Inflammatory macrophage treated with lipopolysaccharide for 4 hours (primary cell): ENCODE results near the gene PRAF2.

Experiments
- DNase-seq: peaks from one replicate; pipeline ENCODE4 v3.0.0-alpha.2; 2020

Gene PRAF2

DNA sequence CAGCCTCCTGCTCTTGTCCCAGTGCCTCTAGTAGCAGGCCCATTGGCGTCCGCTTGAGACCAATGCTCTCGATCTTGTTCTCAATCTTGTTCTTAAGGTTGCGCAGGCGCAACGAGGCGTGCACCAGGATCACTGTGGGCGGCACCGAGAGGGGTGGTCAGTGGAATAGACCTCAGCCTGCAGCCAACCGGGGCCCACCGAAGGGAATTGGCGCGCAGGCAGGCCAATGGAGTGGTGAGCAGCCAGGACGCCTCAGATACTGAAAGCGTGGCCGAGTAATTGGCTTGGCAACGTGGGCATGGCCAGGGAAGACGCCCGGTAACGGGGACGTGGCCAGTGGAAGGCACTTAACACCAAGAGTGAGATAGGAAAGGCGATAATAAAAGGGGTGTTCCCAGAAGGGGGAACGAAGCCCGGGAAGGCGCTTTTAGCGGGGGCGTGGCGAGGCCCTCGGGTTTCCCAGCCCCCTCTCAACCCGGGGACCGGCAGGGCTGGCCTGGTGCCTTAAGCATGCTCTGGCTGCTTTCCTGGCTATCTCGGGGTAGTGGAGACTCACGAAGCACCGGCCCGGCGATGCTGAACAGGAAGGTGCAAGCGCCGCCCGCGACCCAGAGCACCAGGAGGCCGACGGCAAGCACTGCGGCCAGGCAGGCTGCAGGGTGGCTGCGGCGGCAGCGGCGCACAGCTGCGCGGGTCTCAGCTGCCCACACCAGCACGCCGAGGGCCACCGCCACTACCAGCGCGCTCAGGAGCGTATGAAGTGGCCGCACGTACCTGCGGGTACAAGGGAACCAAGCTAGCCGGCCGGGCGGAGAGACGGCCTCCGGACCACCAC lies 1.7 kb downstream of the PRAF2 start:
- DNase-seq: no peak

DNA sequence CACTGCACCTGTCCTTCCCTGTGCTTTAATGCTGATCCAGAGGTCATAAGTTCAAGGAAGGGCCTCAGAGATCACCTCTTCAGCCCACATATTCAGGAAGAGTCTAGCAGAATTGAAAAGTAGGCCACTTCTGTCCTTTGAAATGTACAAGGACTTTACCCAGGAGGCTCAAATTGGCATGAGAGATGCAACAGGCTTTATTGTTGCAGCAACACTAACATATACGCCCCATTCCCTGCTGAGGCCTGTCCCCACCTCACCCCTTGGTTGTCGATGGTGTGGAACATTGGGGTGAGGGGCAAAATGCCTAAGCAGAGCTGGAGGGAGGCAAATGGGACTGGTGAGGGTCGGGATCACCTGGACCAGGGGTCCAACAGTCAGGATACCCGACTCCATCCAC lies 2.8 kb downstream of the PRAF2 start:
- DNase-seq: no peak

DNA sequence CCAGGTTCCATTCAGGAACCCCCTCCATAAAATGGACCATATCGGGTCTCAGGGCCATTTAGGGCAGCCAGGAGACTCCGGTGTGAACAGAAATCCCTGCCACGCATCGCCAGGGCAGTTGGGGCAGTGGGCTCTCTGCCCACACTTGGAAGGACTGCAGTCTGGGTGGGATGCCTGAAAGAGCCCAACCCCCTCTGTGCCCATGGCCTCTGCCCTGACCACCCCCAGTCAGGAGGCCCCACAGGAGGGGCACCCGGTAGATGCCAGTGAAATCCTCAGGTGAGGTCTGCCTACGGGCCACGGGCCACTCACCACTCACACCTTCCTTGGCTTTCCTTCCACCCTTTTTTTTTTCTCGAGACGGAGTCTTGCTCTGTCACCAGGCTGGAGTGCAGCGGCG lies 4.8 kb downstream of the PRAF2 start:
- no peak for DNase-seq

DNA sequence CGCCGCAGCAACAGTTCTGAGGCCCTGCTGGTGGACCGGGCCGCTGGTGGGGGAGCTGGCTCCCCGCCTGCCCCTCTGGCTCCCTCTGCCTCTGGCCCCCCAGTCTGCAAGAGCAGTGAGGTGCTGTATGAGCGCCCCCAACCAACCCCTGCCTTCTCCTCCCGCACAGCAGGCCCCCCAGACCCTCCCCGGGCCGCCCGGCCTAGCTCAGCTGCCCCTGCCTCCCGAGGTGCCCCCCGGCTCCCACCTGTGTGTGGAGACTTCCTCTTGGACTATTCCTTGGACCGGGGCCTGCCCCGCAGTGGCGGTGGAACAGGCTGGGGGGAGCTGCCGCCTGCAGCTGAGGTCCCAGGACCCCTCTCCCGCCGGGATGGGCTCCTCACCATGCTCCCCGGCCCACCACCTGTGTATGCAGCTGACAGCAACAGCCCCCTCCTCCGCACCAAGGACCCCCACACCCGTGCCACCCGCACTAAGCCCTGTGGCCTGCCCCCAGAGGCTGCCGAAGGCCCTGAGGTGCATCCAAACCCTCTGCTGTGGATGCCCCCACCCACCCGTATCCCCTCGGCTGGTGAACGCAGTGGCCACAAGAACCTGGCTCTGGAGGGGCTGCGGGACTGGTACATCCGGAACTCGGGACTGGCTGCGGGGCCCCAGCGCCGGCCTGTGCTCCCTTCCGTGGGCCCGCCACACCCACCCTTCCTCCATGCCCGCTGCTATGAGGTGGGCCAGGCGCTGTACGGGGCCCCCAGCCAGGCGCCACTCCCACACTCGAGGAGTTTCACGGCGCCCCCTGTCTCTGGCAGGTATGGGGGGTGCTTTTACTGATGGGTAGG lies 6.3 kb downstream of the PRAF2 start:
- no peak for DNase-seq

DNA sequence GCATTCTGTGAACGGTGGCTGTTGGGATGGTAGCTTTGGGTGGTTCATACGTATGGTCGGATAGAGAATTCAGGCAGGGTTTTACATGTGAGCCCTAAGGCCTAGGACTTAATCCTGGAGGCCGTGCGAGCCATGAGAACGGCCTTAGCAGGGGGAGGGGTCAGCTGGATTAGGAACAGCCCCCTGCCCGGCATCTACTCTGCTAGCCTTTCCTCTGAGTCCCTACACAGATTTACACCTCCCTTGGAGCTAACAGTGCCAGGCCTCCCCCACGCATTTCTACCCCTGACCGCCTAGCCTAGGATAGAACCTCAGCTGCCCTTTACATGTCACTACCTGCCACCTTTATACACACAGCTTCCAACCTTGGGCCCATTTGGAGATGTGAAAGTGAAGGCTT lies 7.1 kb downstream of the PRAF2 start:
- no peak for DNase-seq

DNA sequence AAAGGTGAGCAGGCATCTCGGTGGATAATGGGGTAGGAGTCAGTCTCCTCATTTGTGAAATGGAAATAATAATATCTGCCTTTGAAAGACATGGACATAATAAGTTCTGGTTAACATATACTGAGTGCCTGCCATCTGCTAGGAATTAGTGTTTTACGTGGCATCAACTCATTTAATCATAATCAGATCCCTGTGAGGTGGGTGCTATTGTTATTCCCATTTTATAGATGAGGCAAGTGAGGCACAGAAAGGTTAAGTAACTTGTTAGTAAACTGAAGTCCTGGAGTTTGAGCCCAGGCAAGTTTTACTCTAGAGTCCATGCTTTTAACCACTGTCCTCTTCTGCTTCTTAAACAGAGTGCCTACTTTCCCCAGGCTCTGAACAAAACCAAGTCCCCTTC lies 7.5 kb downstream of the PRAF2 start:
- no peak for DNase-seq

DNA sequence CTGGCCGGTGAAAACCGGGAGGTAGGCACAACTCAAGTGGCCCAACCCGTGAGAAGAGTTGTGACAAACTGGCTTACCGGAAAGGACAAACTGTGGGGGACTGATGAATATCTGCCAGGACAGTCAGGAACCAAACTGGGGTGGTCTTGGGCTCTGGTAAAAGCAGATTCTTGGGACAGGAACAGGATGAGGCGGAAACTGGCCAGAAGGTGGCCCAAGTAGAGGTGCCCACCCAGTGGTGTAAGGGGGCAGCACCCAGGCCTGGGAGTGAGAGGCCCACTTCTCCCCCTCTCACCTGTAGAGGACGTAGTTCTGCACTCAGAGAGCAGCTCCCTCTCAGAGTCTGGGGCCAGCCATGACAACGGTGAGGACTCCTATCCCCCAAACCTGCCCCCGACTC lies 9.1 kb downstream of the PRAF2 start:
- DNase-seq: no peak

DNA sequence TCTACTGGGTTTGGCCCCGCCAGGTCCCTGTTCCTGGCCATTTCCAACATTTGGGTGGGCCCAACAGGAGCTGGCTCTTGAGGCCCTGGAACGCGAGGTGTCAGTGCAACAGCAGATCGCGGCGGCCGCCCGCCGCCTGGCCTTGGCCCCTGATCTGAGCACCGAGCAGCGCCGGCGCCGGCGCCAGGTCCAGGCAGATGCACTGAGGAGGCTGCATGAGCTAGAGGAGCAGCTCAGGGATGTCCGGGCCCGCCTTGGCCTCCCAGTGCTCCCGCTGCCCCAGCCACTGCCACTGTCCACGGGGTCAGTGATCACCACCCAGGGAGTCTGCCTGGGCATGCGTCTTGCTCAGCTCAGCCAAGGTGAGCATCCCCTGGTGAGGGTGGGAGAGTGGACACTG lies 9.5 kb downstream of the PRAF2 start:
- no peak for DNase-seq

DNA sequence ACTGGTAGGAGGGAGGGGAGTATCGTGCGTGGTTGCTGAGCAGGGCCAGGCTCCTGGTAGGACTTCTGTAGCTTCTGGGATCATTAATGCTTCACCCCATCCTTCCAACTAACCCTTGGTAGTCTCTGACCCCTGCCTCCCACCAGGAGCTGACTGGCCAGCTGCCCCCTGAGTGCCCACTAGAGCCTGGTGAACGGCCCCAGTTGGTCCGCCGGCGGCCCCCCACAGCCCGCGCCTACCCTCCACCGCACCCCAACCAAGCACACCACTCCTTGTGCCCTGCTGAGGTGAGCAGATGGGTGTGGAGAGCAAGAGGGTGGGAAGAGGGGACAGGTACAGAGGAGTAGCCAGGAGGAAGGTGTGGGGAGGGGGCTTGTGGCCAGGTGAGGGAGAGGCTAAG lies 10.1 kb downstream of the PRAF2 start:
- no peak for DNase-seq

DNA sequence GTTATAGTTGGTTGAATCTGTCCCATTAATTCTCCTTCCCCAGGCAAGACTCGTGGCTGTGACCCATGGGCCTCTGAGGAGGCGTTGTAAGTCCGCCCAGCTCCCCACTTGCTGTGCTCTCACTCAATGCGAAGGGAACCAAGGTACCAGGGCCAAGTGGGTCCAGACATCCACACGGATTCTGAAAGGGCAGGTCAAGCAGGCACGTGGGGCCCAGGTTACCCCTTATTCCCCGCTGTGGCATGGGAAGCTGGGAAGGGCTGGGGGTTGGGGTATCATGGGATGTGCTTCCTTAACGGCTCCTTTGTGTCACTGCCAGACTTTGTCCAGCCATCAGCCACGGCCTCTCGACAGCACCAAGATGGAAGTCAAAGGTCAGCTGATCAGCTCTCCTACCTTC lies 11.9 kb downstream of the PRAF2 start:
- DNase-seq: no peak

DNA sequence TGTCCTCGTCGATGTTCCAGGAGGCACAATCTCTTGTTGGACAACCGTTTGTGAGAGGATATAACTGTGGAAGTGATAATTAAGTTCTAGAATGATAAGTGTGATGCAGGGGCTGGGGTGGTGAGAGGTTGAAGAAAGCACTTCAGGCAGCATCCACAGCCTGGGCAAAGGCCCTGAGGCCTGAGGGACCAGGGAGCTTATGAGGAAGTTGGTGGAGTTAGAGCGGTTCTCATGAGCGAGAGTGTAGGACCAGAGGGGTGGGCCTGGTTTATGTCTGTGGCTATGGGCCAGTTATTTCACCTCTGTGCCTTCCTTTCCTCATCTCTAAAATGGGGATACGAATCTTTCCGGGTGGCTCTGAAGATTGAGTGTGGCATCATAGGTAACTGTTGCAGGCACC lies 12.3 kb downstream of the PRAF2 start:
- no peak for DNase-seq

DNA sequence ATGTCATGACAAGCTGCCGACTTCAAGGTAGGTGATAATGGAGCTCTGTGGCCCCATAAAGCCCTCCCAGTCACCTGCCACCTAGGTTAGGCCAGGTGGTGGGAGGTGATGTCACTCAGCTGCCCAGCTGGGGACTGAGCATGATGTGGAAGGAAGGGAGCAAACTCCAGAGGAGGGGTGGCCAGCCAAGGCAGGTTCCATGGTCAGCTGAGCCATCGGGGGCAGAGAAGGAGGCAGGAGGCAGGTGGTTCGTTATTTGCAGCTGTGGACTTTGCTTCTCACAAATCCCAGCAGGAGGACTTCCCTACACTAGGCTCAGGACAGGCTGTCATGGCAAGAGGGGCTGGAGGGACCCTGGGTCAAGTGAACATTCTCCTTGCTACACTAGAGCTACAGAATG lies 12.9 kb downstream of the PRAF2 start:
- DNase-seq: no peak

DNA sequence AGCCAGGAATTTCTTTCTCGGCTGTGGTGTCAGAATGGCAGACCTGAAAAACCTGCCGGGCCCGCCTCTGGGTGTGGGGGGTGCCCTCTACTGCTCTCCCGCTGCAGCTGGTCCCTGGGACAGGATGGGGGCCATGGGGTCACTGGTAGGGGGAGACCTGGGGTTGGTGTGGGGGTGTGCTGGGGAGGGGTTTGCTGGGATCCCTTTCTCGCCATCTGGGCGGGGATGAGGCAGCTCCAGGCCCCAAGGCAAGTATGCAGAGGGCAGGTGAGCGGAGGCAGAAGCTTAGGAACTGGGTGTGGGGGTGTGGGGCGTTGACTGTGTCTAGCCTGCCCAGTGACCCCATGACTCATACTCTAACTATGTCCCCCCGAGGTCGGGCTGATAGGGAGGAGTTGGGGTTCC lies 14.1 kb downstream of the PRAF2 start:
- no peak for DNase-seq

DNA sequence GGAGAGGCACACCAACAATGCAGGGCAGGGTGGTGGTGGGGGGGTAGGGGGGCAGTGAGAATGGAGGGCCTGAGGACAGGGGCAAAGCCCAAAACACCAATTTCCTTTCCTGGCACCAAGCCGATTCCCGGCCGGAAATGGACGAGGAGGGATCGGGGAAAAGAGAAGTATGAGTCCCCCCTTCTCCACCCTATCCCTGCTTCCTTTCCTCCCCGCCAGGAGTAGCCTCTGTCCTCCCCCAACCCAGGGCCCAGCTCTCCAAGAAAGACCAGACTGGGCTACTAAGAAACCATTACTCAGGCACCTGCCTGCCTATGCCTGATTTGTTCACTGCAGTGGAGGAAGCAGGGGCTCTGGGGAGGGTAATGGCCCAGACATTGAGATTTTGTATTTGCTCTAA lies 14.6 kb downstream of the PRAF2 start:
- DNase-seq: no peak

DNA sequence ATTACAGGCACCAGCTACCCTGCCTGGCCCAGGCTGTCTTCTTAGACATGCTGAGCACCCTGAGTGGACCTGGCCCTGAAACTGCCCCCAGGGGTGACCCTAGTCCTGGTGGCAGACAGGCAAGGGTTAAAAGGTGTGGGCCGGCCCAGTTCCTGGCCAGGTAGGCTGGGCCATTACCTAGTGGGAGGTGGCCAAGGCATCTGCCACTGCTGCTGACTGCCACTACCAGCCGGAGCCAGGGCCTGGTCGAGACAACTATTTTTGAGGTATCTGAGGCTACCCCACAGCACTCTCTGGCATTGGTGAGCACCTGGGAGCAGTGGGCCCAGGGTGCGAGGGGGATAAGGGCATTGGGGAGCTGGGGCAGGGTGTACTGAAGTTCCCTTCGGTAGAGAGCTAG lies 15.0 kb downstream of the PRAF2 start, which contains the start of gene CCDC120:
Gene CCDC120, plus strand, starts transcription at position 206 of the 400 bp plus-strand sequence. CDS start 3,043 bp downstream, outside the sequence.
- DNase-seq: no peak

DNA sequence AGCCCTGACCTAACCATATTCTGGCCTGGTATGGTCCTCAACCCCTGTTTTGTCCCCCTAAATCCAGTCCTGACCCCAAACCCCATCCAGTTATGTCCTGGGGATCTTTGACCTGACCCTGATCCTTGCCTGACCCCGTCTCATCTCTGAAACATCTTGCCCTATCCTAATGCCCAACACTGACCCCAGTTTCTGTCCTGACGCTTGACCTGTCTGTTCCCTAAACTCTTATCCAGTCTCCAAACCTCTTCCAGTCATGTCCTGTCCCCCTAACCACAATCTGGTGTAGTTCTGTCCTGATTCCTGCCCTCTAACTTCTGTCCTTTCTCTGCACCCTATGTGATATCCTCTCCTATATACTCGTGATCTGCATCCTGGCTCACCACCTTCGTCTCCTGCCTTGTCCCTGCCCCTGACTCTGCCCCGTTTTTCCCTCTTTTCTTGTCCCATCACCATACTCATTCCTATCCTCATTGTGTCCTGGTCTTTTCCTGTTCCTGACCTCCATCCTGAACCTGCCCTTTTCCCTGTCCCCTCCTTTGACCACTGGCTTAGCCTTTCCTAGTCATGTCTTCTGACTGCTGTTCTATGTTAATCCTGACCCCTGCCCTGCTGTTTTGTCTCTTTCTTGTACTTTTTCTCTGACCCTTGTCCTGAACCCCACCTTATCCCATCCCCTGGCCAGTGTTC lies 19.6 kb downstream of the PRAF2 start:
- no peak for DNase-seq

DNA sequence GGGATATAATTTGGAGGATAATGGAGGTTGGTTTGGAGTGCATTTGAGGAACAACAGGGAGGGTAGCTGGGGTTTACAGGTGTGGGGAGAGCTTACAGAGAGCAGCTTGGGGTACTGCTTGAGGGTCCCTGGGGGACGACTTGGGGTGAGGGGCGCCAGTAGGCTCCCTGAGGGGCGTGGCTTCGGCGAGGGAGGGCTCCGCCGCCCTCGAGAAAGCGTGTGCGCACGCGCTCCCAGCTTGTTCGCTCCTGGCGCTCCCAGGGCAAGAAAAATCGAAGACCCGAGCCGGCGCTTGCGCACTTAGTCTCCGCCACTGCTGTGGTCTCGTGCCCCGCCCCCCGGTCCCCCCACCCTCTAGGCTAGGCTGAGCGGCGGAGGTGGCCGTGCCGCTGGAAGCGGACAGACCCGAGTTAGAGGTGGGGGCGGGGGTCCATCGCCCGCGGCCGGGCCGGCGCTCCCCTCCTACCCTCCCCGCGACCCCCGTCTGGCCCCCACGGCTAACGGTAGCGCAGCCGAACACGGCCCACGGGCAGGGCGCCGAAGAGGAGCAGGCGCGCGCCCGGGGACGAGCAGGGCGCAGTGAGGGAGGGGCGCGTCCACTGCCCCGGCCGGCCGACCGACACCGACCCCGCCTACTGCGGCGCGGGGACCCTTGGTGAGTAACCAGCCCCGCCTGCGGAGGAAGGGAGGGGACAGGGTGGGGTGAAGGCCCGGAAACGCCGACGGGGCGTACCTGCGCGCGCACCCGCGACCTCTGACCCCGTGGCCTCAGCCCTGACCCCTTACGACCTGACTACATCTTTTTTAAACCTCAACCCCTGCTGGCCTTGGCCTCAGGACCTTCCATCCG lies 20.4 kb downstream of the PRAF2 start:
- DNase-seq: peak; percentile 25

DNA sequence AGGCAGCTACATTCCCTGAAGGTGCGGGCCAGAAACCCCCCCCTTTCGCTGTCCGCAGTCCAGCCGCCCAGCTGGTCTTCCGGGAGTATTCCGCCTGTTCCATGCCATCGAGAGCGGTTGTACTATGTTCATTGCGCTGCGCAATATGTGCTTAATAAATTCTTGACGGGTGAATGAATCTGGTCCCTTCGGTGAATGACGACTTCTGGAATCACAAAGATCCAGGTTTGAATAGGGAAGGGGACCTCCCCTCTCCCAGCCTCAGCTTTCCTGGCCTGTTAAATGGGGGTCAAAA lies 29.9 kb downstream of the PRAF2 start:
- DNase-seq: no peak

DNA sequence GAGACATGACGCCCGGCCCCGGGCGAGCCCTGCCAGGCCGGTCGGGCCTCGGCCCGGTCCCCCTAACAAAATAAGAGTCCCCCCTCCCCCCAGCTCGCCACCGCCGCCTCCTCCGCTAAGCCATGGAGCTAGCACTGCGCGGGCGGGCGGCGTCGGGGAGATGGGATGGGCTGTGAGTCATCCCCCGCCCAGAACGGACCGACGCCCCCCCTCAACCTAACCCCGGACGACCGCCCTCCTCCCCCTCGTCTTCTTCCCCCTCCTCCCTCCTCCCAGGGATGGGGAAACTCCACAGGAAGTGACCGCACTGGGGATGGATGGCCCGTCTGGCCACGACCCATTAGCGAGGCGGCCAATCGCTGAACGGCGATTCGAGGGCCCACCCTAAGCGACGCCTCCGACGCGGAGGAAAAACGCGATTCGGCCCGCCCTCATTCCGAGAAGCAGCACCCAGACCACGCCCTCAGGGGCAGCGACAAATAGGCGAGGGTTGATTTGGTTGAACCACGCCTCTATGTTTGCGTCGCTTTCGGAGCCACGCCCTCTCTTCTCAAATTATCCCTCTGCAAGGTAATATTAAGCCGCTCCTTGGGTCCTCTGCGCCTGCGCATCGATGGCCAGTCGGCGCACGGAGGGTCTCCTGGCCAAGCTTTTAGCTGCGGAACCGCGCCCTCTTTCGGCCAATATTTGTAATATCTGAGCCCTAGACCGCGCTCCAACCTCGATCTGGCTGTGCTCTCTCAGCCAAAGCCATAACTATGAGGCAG lies 30.4 kb downstream of the PRAF2 start, which contains the start of gene TFE3:
Gene TFE3, minus strand, starts transcription at position 138 of the 767 bp plus-strand sequence. Its CDS starts 131 bp downstream, at position 7.
- DNase-seq: peak; percentile 97

DNA sequence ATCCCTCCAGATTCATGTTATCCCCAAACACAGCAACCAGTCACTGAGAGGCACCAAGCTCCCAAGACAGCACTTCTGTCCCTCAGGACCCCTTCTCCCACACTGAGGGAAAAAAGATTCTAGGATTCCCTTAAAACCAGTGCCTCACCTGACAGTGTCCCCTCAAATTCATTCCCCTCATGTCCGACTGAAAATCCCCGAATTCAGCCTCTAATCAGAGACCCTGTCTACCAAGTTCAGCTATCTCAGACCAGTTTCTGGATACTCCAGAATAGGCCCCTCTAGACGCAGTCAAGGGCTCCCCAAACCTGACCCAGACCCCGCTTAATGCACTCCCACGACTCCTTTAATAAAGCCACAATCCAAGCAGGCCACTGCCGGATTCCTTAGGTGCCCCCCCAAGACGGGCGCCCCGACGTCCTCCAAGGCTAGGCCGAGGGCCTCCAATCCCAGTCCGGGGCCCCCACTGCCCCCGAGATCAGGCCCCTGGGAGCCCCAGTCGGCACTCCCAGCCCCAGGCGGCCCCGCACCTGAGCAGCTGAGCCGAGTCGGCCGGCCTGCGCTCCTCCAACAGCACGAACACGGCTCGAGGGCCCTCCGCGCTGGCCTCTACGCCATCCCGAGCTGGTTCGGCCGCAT lies 31.1 kb downstream of the PRAF2 start:
- DNase-seq: no peak
